Activated CD4-positive, alpha-beta T cell treated with anti-CD3 and anti-CD28 coated beads, Interleukin-2, amount 50 U/mL, for 48 hours (primary cell): ENCODE data around the gene SMIM23.

Experiments used
- DNase-seq, 2 experiments: peaks; one replicate each; pipeline ENCODE4 v3.0.0-alpha.2; 2020

SMIM23 gene

GRCh38 chr5:171785517-171785916, at the start of gene SMIM23:
TSS of gene SMIM23 (plus strand) at chr5:171785817. CDS start at chr5:171785872, 55 bp downstream.
- DNase-seq = no peak

- DNase-seq = no peak
Measured at GRCh38 chr5:171736976-171737891, 48.4 kb upstream of the SMIM23 start.

GRCh38 chr5:171738501-171738900, 47.1 kb upstream of the SMIM23 start:
- no peak for DNase-seq

- DNase-seq = no peak
Measured at GRCh38 chr5:171739271-171739670, 46.3 kb upstream of the SMIM23 start.

GRCh38 chr5:171743436-171744076, 42.1 kb upstream of the SMIM23 start:
- no peak for DNase-seq

GRCh38 chr5:171744264-171744663, 41.4 kb upstream of the SMIM23 start:
- DNase-seq = no peak

- DNase-seq = no peak
Measured at GRCh38 chr5:171744882-171745281, 40.7 kb upstream of the SMIM23 start.

- DNase-seq = no peak
Measured at GRCh38 chr5:171745602-171746001, 40.0 kb upstream of the SMIM23 start.

GRCh38 chr5:171747061-171747859, 38.4 kb upstream of the SMIM23 start:
- no peak for DNase-seq

- no peak for DNase-seq
Measured at GRCh38 chr5:171748720-171749119, 36.9 kb upstream of the SMIM23 start.

- no peak for DNase-seq
Measured at GRCh38 chr5:171749365-171749764, 36.3 kb upstream of the SMIM23 start.

GRCh38 chr5:171750311-171750788, 35.3 kb upstream of the SMIM23 start:
- peak in 1 of 2 experiments; percentile 12 for DNase-seq

GRCh38 chr5:171755354-171755821, 30.2 kb upstream of the SMIM23 start:
- DNase-seq = no peak

- no peak for DNase-seq
Measured at GRCh38 chr5:171757853-171758535, 27.6 kb upstream of the SMIM23 start.

- no peak for DNase-seq
Measured at GRCh38 chr5:171759777-171760176, 25.8 kb upstream of the SMIM23 start.

GRCh38 chr5:171762021-171762608, 23.5 kb upstream of the SMIM23 start:
- no peak for DNase-seq

- no peak for DNase-seq
Measured at GRCh38 chr5:171762903-171763302, 22.7 kb upstream of the SMIM23 start.

GRCh38 chr5:171764265-171764664, 21.4 kb upstream of the SMIM23 start:
- no peak for DNase-seq

GRCh38 chr5:171766875-171767274, 18.7 kb upstream of the SMIM23 start:
- DNase-seq = no peak

- no peak for DNase-seq
Measured at GRCh38 chr5:171770153-171770552, 15.5 kb upstream of the SMIM23 start.

GRCh38 chr5:171771856-171772255, 13.8 kb upstream of the SMIM23 start:
- DNase-seq = no peak

GRCh38 chr5:171773106-171773505, 12.5 kb upstream of the SMIM23 start:
- no peak for DNase-seq
